GM12801 (cell line): Measurements from ENCODE around the gene URAD.

Source experiments
- CTCF ChIP-seq: IDR thresholded peaks from one replicate; pipeline ENCODE4 v1.5.1; 2011; ENCODE audit warnings: control low read depth; ENCODE audit not compliant: insufficient read length; ENCODE audit errors: extremely low read depth

URAD gene

GRCh38 chr13:27972478-27972820, 16.0 kb downstream of the URAD start:
- TF ChIP-seq CTCF: no peak

GRCh38 chr13:27971776-27972477, 16.6 kb downstream of the URAD start:
- no peak for TF ChIP-seq CTCF

GRCh38 chr13:27971236-27971645, 17.3 kb downstream of the URAD start:
- no peak for TF ChIP-seq CTCF

- TF ChIP-seq CTCF: no peak
Observed at GRCh38 chr13:27970382-27971235, 17.9 kb downstream of the URAD start.

GRCh38 chr13:27969866-27970229, 18.6 kb downstream of the URAD start:
- no peak for TF ChIP-seq CTCF

- no peak for TF ChIP-seq CTCF
Observed at GRCh38 chr13:27969082-27969865, 19.2 kb downstream of the URAD start, which contains the start of gene CDX2. Gene CDX2, minus strand, starts transcription at chr13:27969315. Its CDS starts 309 bp downstream, at chr13:27969006.

- no peak for TF ChIP-seq CTCF
Observed at GRCh38 chr13:27968316-27969081, 20.0 kb downstream of the URAD start.
